ENCODE measurements around the gene IFT52.
"Not testable (repeated sequence)": the region's sequence is repeated elsewhere in the genome, so short reads cannot be mapped to it uniquely, and the experiment has no call there.

Gene IFT52

GRCh38 chr20:43650997-43651525 lies 60.3 kb downstream of the IFT52 start:
- no peak for DNase-seq (ENCODE audit: low read depth in 1 of 2, low spot score in 1 of 2)

GRCh38 chr20:43651650-43652184 lies 61.0 kb downstream of the IFT52 start:
- DNase-seq (ENCODE audit: low read depth in 1 of 2, low spot score in 1 of 2), result not testable (repeated sequence)

- no peak for DNase-seq (ENCODE audit: low read depth in 1 of 2, low spot score in 1 of 2)
These were observed 63.2 kb downstream of the IFT52 start for GRCh38 chr20:43653966-43654365.

- DNase-seq (ENCODE audit: low read depth in 1 of 2, low spot score in 1 of 2), result not testable (repeated sequence)
These were observed 64.4 kb downstream of the IFT52 start for GRCh38 chr20:43655176-43655575.

GRCh38 chr20:43655937-43656336 lies 65.2 kb downstream of the IFT52 start:
- no peak for DNase-seq (ENCODE audit: low read depth in 1 of 2, low spot score in 1 of 2)

- peak in 1 of 2 donors; percentile 55 for DNase-seq (ENCODE audit: low read depth in 1 of 2, low spot score in 1 of 2)
These were observed 67.5 kb downstream of the IFT52 start for GRCh38 chr20:43658069-43658722.

GRCh38 chr20:43658723-43659419 lies 68.1 kb downstream of the IFT52 start:
- no peak for DNase-seq (ENCODE audit: low read depth in 1 of 2, low spot score in 1 of 2)

- DNase-seq (ENCODE audit: low read depth in 1 of 2, low spot score in 1 of 2), result no peak
These were observed 72.4 kb downstream of the IFT52 start for GRCh38 chr20:43662943-43663655.

- no peak for DNase-seq (ENCODE audit: low read depth in 1 of 2, low spot score in 1 of 2)
These were observed 74.9 kb downstream of the IFT52 start for GRCh38 chr20:43665466-43666176.

GRCh38 chr20:43666376-43667328 lies 75.9 kb downstream of the IFT52 start, which contains the start of gene MYBL2:
Gene MYBL2, plus strand, starts transcription at chr20:43667114. Its CDS starts 170 bp downstream, at chr20:43667284.
- DNase-seq (ENCODE audit: low read depth in 1 of 2, low spot score in 1 of 2), result peak; percentile 51 to 61

GRCh38 chr20:43667341-43668132 lies 76.8 kb downstream of the IFT52 start:
- DNase-seq (ENCODE audit: low read depth in 1 of 2, low spot score in 1 of 2), result no peak

- no peak for DNase-seq (ENCODE audit: low read depth in 1 of 2, low spot score in 1 of 2)
These were observed 78.6 kb downstream of the IFT52 start for GRCh38 chr20:43669332-43669731.

GRCh38 chr20:43670423-43670822 lies 79.7 kb downstream of the IFT52 start:
- DNase-seq (ENCODE audit: low read depth in 1 of 2, low spot score in 1 of 2), result no peak

GRCh38 chr20:43676368-43676767 lies 85.6 kb downstream of the IFT52 start:
- no peak for DNase-seq (ENCODE audit: low read depth in 1 of 2, low spot score in 1 of 2)

GRCh38 chr20:43680981-43681380 lies 90.2 kb downstream of the IFT52 start:
- DNase-seq (ENCODE audit: low read depth in 1 of 2, low spot score in 1 of 2), result no peak

GRCh38 chr20:43681468-43681942 lies 90.8 kb downstream of the IFT52 start:
- no peak for DNase-seq (ENCODE audit: low read depth in 1 of 2, low spot score in 1 of 2)

GRCh38 chr20:43681991-43682410 lies 91.3 kb downstream of the IFT52 start:
- DNase-seq (ENCODE audit: low read depth in 1 of 2, low spot score in 1 of 2), result no peak

GRCh38 chr20:43682446-43682845 lies 91.7 kb downstream of the IFT52 start:
- no peak for DNase-seq (ENCODE audit: low read depth in 1 of 2, low spot score in 1 of 2)

- no peak for DNase-seq (ENCODE audit: low read depth in 1 of 2, low spot score in 1 of 2)
These were observed 96.1 kb downstream of the IFT52 start for GRCh38 chr20:43686820-43687219.
